H9 (cell line): ENCODE data around the gene ABCE1. TPM values are rescaled to one million over a fixed set of nuclear protein-coding genes. Genes with fewer than 3 reads are reported as not detected.

Experiments
- DNase-seq: peaks from one replicate; pipeline ENCODE4 v3.0.0-alpha.2; 2017
- H2AFZ ChIP-seq: one replicate; pipeline ENCODE4 v1.6.1; 2013; ENCODE audit warnings: mild to moderate bottlenecking, low read length, control low read depth, moderate library complexity
- H2AK5ac ChIP-seq: 2 replicates; pipeline ENCODE4 v1.6.1; 2013; ENCODE audit warnings: low read length, control low read depth, mixed read lengths; ENCODE audit not compliant: insufficient read length
- H2BK120ac ChIP-seq: one replicate; pipeline ENCODE4 v1.6.1; 2013; ENCODE audit warnings: low read depth, mild to moderate bottlenecking, low read length, control low read depth, inconsistent platforms; ENCODE audit not compliant: poor library complexity, severe bottlenecking
- H2BK12ac ChIP-seq: 2 replicates; pipeline ENCODE4 v1.6.1; 2013; ENCODE audit warnings: low read length, control low read depth, mixed read lengths, low read depth; ENCODE audit not compliant: insufficient read length
- H2BK15ac ChIP-seq: 2 replicates; pipeline ENCODE4 v1.6.1; 2013; ENCODE audit warnings: low read depth, low read length, control low read depth
- H2BK20ac ChIP-seq: one replicate; pipeline ENCODE4 v1.6.1; 2013; ENCODE audit warnings: low read depth, mild to moderate bottlenecking, low read length, control low read depth, inconsistent platforms; ENCODE audit not compliant: poor library complexity, severe bottlenecking
- H2BK5ac ChIP-seq: 2 replicates; pipeline ENCODE4 v1.6.1; 2013; ENCODE audit warnings: low read length, control low read depth, mixed read lengths; ENCODE audit not compliant: insufficient read length
- H3K14ac ChIP-seq: 2 replicates; pipeline ENCODE4 v1.6.1; 2013; ENCODE audit warnings: low read length, control low read depth; ENCODE audit not compliant: insufficient read depth
- H3K18ac ChIP-seq: 2 replicates; pipeline ENCODE4 v1.6.1; 2013; ENCODE audit warnings: low read depth, mild to moderate bottlenecking, mixed read lengths, low read length, control low read depth; ENCODE audit not compliant: insufficient read length
- H3K23ac ChIP-seq: 2 replicates; pipeline ENCODE4 v1.6.1; 2013; ENCODE audit warnings: low read length, control low read depth, mixed read lengths, low read depth; ENCODE audit not compliant: insufficient read length
- H3K23me2 ChIP-seq: 2 replicates; pipeline ENCODE4 v1.6.1; 2013; ENCODE audit warnings: low read depth, mild to moderate bottlenecking, mixed read lengths, low read length, control low read depth; ENCODE audit not compliant: insufficient read length, poor library complexity, severe bottlenecking
- H3K27ac ChIP-seq: 2 replicates; pipeline ENCODE4 v1.5.1; 2013; ENCODE audit warnings: low read length, control low read depth, mixed read lengths, low read depth; ENCODE audit not compliant: insufficient read length
- H3K27me3 ChIP-seq: 2 replicates; pipeline ENCODE4 v1.6.1; 2013; ENCODE audit warnings: low read length, control low read depth, inconsistent platforms; ENCODE audit not compliant: insufficient read depth
- H3K4ac ChIP-seq: 2 replicates; pipeline ENCODE4 v1.6.1; 2013; ENCODE audit warnings: low read depth, mild to moderate bottlenecking, control low read depth, inconsistent platforms, low read length, moderate library complexity
- H3K4me1 ChIP-seq: 2 replicates; pipeline ENCODE4 v1.6.1; 2013; ENCODE audit warnings: low read length, control low read depth, inconsistent platforms; ENCODE audit not compliant: insufficient read depth
- H3K4me2 ChIP-seq: 2 replicates; pipeline ENCODE4 v1.6.1; 2013; ENCODE audit warnings: low read length, control low read depth, mixed read lengths; ENCODE audit not compliant: insufficient read length, insufficient read depth
- H3K56ac ChIP-seq: 2 replicates; pipeline ENCODE4 v1.6.1; 2013; ENCODE audit warnings: low read depth, mild to moderate bottlenecking, mixed read lengths, low read length, control low read depth; ENCODE audit not compliant: insufficient read length
- H3K79me1 ChIP-seq: 2 replicates; pipeline ENCODE4 v1.6.1; 2013; ENCODE audit warnings: low read depth, mild to moderate bottlenecking, moderate library complexity, low read length, control low read depth, inconsistent platforms; ENCODE audit not compliant: insufficient read depth, poor library complexity, severe bottlenecking
- H3K79me2 ChIP-seq: 2 replicates; pipeline ENCODE4 v1.6.1; 2013; ENCODE audit warnings: low read length, control low read depth, inconsistent platforms; ENCODE audit not compliant: insufficient read depth
- H3K9ac ChIP-seq: 2 replicates; pipeline ENCODE4 v1.6.1; 2013; ENCODE audit warnings: low read length, control low read depth, mixed read lengths; ENCODE audit not compliant: insufficient read length; ENCODE audit errors: extremely low read depth
- H3K9me3 ChIP-seq: one replicate; pipeline ENCODE4 v1.6.1; 2013; ENCODE audit warnings: low read depth, low read length, inconsistent platforms; ENCODE audit not compliant: control insufficient read depth
- H3T11ph ChIP-seq: one replicate; pipeline ENCODE4 v1.6.1; 2013; ENCODE audit warnings: mild to moderate bottlenecking, low read length, control low read depth, inconsistent platforms
- H4K20me1 ChIP-seq: one replicate; pipeline ENCODE4 v1.6.1; 2013; ENCODE audit not compliant: control insufficient read depth, insufficient read length, insufficient read depth
- H4K5ac ChIP-seq: 2 replicates; pipeline ENCODE4 v1.6.1; 2013; ENCODE audit warnings: low read depth, mild to moderate bottlenecking, mixed read lengths, low read length, control low read depth; ENCODE audit not compliant: insufficient read length
- H4K8ac ChIP-seq: replicated peaks from 2 replicates; pipeline ENCODE4 v1.6.1; 2013; ENCODE audit warnings: low read length, control low read depth, mixed read lengths, low read depth; ENCODE audit not compliant: insufficient read length
- H4K91ac ChIP-seq: 2 replicates; pipeline ENCODE4 v1.6.1; 2013; ENCODE audit warnings: low read depth, mild to moderate bottlenecking, moderate library complexity, mixed read lengths, low read length, control low read depth; ENCODE audit not compliant: insufficient read length
- H3K27ac Mint-ChIP-seq, 3 experiments: 2 replicates in 2 of 3; 3 replicates in 1 of 3; pipeline ENCODE4 v1.8.0; 2020 to 2021; ENCODE audit warnings: mixed read lengths in 3 of 3, mild to moderate bottlenecking in 1 of 3, moderate library complexity in 1 of 3
- H3K27me3 Mint-ChIP-seq: 2 replicates; pipeline ENCODE4 v1.8.0; 2021; ENCODE audit warnings: low read depth, mild to moderate bottlenecking, moderate library complexity, mixed read lengths
- H3K36me3 Mint-ChIP-seq, 3 experiments: 2 replicates in 2 of 3; 3 replicates in 1 of 3; pipeline ENCODE4 v1.8.0; 2020 to 2021; ENCODE audit warnings: low read depth in 3 of 3, mixed read lengths in 3 of 3; ENCODE audit not compliant: insufficient read depth in 1 of 3
- H3K4me1 Mint-ChIP-seq, 2 experiments: 2 replicates each; pipeline ENCODE4 v1.8.0; 2020; ENCODE audit warnings: mixed read lengths in 2 of 2
- H3K4me3 Mint-ChIP-seq, 2 experiments: 2 replicates in 1 of 2; 3 replicates in 1 of 2; pipeline ENCODE4 v1.8.0; 2020 to 2021; ENCODE audit warnings: mild to moderate bottlenecking in 2 of 2, mixed read lengths in 2 of 2, moderate library complexity in 1 of 2
- H3K9me3 Mint-ChIP-seq, 2 experiments: 2 replicates in 1 of 2; 3 replicates in 1 of 2; pipeline ENCODE4 v1.8.0; 2020; ENCODE audit warnings: mild to moderate bottlenecking in 2 of 2, mixed read lengths in 2 of 2, moderate library complexity in 1 of 2
- WGBS: extraction: QIAGEN DNeasy Blood & Tissue Kit; methylation state at CpG from one replicate; pipeline ENCODE4 v1.1.7; 2013; ENCODE audit warnings: missing lambda C conversion rate, low lambda C conversion rate, mixed read lengths; ENCODE audit not compliant: insufficient read length; ENCODE audit errors: extremely low coverage; 5-methylcytosine and 5-hydroxymethylcytosine counted together
- total RNA-seq: library from RNA; stranded (reverse); gene quantifications from 2 replicates; pipeline ENCODE4 v1.2.1, GENCODE V29; 2021
- TF ChIP-seq, protein P1 (sequence below): fragments of 200-600 bp; sonication (generic); conservative IDR thresholded peaks from 3 replicates; pipeline ENCODE4 v1.8.0; 2021; ENCODE audit warnings: antibody characterized with exemption, mild to moderate bottlenecking

Gene ABCE1
- total RNA-seq, 1 experiment from 2014 or later: 112 TPM

DNA sequence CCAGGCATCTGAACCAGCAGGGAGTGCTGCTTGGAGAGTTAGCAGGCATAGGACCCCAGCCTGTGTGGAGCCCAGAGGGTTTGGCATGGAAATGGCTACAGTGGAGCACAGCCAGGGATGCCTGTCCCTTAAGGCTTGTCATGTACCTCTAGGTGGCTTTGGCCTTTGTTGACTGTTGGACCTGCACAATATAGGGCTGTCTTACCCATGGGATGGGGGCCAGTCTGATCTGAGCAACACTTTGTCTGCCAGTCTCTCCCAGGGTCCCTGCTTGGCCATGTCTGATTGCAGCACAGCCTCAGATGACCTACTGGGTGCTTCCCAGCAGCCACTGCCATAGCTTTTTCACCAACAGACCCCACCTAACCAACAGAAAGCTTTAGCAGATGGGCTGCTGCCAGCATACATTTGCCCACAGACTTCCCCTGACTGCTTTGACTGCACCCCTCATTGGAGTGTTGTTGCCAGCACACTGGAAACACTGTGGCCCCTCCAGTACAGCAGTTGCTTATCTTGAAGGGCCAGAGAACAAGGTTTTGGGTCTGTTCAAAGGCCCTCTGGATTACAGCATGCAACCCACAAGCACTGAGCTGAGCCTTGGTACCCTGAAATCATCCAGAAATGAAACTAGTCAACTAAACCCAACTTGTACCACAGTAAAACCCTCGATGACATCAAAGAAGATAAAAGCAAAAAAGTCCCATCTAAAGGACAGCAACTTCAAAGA lies 22.2 kb upstream of the ABCE1 start:
- no peak overlapping the region for H3T11ph ChIP-seq
- Mint-ChIP-seq H3K4me1 (no peaks in the 10 kb centered on the region), H3K4me3 (no peak overlapping the region), H3K9me3 (peaks cover 3 to 12% of the 10 kb centered on the region in 2 experiments; a peak in 3 of 5 replicates), H3K27ac (peak overlapping the region in 1 of 3 experiments; percentile 83; a peak in 2 of 7 replicates), H3K27me3 (no peaks in the 10 kb centered on the region), H3K36me3 (peaks cover 37 to 43% (median 40%) of the 10 kb centered on the region in 3 experiments)
- no peaks in the 10 kb centered on the region for H3K23me2 ChIP-seq
- H4K8ac ChIP-seq: no peak overlapping the region
- no peak for DNase-seq
- no peaks in the 10 kb centered on the region for H3K9me3 ChIP-seq
- H3K4me2 ChIP-seq: no peak overlapping the region
- H3K9ac ChIP-seq: no peak overlapping the region
- TF ChIP-seq, protein P1, sequence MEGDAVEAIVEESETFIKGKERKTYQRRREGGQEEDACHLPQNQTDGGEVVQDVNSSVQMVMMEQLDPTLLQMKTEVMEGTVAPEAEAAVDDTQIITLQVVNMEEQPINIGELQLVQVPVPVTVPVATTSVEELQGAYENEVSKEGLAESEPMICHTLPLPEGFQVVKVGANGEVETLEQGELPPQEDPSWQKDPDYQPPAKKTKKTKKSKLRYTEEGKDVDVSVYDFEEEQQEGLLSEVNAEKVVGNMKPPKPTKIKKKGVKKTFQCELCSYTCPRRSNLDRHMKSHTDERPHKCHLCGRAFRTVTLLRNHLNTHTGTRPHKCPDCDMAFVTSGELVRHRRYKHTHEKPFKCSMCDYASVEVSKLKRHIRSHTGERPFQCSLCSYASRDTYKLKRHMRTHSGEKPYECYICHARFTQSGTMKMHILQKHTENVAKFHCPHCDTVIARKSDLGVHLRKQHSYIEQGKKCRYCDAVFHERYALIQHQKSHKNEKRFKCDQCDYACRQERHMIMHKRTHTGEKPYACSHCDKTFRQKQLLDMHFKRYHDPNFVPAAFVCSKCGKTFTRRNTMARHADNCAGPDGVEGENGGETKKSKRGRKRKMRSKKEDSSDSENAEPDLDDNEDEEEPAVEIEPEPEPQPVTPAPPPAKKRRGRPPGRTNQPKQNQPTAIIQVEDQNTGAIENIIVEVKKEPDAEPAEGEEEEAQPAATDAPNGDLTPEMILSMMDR: no peak
- H3K14ac ChIP-seq: no peak overlapping the region
- H3K27me3 ChIP-seq: no peaks in the 10 kb centered on the region
- no peak overlapping the region for H4K91ac ChIP-seq
- no peak overlapping the region for H2AK5ac ChIP-seq
- H2AFZ ChIP-seq: no peak overlapping the region
- H2BK12ac ChIP-seq: no peak overlapping the region
- no peak overlapping the region for H3K56ac ChIP-seq
- peaks cover 2% of the 10 kb centered on the region; the same call in 1 of the 2 replicates for H3K79me2 ChIP-seq
- H4K5ac ChIP-seq: no peak overlapping the region
- no peak overlapping the region for H2BK15ac ChIP-seq
- no peak overlapping the region for H2BK5ac ChIP-seq
- H3K79me1 ChIP-seq: no peaks in the 10 kb centered on the region
- no peaks in the 10 kb centered on the region for H3K4me1 ChIP-seq
- no peak overlapping the region for H2BK20ac ChIP-seq
- H3K27ac ChIP-seq: no peak overlapping the region
- H3K4ac ChIP-seq: no peak overlapping the region
- no peaks in the 10 kb centered on the region for H4K20me1 ChIP-seq
- no CpG with 5 or more reads among the region's 1 CpG for WGBS
- no peak overlapping the region for H3K18ac ChIP-seq
- no peak overlapping the region for H2BK120ac ChIP-seq
- H3K23ac ChIP-seq: no peak overlapping the region
